Coronary artery (tissue), 2 donors: ENCODE results near the gene FNBP1L.
"Not testable (repeated sequence)": the region's sequence is repeated elsewhere in the genome, so short reads cannot be mapped to it uniquely, and the experiment has no call there.

ENCODE experiments used
- DNase-seq: peaks from one replicate; pipeline ENCODE4 v3.0.0-alpha.2; 2017; ENCODE audit warnings: low spot score
- H3K27ac ChIP-seq, 2 donors: fragments of 200-600 bp; sonication (generic); one replicate each; pipeline ENCODE4 v1.5.1; 2016 to 2019
- H3K4me3 ChIP-seq: fragments of 200-600 bp; sonication (generic); 2 replicates; pipeline ENCODE4 v1.5.1; 2016; ENCODE audit warnings: mild to moderate bottlenecking, moderate library complexity
- TF ChIP-seq, protein P1 (sequence below): fragments of 200-600 bp; sonication (generic); IDR thresholded peaks from one replicate; pipeline ENCODE4 v1.5.1; 2019; ENCODE audit warnings: antibody characterized with exemption

FNBP1L gene

DNA sequence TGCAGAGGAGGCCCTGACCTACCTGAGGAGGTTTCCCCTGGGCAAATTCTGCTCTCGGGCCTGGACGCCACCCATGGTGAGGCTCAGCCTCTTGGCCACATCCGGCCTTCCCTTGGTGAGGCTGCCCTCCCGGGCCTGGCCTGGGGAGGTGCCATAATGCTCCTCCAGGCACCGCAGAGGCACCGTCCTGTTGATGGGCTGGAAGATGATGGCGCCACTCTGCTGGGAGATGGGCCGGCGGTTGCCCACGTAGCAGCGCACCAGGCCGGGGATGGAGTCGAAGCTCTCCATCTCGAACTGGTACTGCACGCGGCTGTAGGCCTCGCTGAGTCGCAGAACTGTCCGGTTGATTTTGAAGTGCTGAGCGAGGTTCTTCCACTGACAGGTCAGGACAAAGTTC is 141.0 kb downstream of the FNBP1L start:
- no peak overlapping the region for H3K4me3 ChIP-seq
- DNase-seq: no peak
- H3K27ac ChIP-seq: no peak overlapping the region
- TF ChIP-seq, protein P1, sequence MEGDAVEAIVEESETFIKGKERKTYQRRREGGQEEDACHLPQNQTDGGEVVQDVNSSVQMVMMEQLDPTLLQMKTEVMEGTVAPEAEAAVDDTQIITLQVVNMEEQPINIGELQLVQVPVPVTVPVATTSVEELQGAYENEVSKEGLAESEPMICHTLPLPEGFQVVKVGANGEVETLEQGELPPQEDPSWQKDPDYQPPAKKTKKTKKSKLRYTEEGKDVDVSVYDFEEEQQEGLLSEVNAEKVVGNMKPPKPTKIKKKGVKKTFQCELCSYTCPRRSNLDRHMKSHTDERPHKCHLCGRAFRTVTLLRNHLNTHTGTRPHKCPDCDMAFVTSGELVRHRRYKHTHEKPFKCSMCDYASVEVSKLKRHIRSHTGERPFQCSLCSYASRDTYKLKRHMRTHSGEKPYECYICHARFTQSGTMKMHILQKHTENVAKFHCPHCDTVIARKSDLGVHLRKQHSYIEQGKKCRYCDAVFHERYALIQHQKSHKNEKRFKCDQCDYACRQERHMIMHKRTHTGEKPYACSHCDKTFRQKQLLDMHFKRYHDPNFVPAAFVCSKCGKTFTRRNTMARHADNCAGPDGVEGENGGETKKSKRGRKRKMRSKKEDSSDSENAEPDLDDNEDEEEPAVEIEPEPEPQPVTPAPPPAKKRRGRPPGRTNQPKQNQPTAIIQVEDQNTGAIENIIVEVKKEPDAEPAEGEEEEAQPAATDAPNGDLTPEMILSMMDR: no peak

DNA sequence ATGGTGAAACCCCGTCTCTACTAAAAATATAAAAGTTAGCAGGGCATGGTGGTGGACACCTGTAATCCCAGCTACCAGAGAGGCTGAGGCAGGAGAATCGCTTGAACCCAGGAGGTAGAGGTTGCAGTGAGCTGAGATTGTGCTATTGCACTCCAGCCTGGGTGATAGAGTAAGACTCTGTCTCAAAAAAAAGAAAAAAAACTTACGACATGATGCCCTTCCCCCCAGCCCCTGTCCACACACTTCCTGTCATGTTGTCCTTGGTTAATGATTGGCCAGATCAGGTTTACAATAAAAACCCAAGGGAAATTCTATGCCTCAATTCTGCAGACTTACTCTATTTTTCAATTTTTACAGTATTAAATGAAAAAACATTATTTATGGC is 143.4 kb downstream of the FNBP1L start:
- DNase-seq, H3K27ac ChIP-seq, H3K4me3 ChIP-seq: not testable (repeated sequence)

DNA sequence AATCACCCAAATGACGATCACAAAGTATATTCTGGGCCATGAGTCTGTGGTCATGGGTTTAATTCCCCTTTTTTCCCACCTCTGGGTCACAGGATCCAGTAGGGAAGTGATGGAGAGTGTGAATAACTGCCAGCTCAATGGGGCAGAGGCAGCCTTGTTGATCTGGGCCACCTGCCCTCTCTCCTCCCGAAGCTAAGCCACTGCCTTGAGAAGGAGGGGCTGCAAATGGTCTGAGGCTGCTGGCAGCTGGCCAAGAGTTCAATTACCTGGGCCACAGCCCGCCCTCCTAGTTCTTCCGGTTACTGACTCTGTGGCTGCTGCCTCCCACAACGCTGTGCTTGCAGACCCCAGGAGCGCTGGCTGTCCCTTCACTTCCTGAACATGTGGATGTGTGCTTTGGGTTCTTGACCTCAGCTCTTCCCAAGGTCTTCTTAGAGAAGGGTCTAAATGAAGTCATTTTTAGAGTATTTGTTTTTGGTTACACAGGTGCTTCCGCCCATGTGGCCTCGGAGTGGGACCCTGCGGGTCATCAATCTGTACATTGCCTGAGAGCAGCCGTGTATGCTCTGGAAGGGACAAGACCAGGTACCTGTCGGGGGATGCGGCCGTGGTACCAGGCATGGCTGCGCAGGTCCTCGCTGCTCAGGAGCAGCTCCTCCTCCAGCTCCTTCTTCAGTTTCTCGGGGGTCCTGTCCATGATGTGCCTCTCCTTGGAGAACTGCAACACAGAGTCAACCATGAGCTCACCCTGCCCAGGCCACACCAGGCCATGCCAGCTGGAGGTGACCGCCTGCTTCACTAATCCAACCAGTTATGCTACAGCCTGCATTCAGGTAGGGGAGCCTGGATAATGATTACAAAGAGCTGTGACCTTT is 144.0 kb downstream of the FNBP1L start:
- Histone ChIP-seq H3K4me3 (no peak overlapping the region), H3K27ac (peak overlapping the region in 1 of 2 donors; percentile 58)
- TF ChIP-seq, protein P1: no peak
- DNase-seq: no peak

DNA sequence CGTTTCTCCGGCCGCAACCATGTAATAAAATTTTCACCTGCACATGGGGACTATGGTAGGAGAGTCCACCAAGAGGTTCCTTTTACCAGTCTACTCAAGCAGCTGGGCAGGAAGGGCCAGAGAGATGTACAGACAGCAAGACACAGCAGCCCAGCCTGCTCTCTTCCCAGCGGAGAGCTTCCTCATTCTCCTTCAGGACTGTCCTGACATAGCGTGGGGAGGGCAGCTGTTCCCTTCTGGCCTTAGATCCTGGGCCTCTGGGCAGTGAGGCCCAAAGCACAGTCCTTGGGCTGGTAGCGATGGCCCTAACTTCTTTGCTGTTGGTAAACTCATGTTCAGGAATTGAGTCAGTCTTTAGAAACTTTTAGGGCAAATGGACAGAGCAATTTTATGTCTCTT is 144.6 kb downstream of the FNBP1L start:
- no peak for DNase-seq
- TF ChIP-seq, protein P1: no peak
- H3K27ac ChIP-seq: peak overlapping the region in 1 of 2 donors; percentile 58
- H3K4me3 ChIP-seq: no peak overlapping the region

DNA sequence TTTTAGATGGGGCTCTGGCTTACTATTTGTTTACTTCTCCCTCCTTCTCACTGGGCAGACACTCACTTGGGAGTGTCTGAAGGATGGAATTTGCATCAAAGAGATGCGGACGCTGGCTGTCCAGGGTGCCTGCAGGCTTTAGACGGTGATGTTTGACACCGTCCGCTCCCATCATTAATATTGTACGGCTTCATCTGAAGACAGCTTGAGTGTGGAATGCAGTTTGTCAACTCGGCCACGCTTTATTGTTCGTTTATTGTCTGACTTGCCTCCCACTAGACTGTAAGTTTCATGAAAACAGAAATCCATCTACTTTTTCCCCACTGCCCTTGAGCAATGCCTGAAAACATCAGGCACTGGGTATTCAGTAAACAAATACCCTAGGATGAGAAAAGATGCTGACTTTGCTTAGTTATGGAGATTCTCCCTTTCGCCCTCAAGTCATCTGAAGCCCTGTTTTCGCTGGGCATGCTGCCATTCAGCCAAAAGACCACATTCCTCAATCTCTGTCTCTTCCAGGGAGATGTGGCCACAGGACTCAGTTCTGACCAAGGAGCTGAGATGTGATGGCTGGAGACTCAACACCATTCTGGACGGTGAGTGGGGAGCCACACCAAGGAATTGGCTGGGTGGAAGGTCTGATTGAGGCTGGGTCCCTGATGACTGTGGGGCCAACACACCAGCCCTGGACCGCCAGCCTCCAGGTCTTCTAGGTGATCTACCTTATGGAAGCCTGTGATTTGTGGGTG is 146.1 kb downstream of the FNBP1L start:
- TF ChIP-seq, protein P1: no peak
- no peak overlapping the region for H3K4me3 ChIP-seq
- H3K27ac ChIP-seq: peak overlapping the region in 1 of 2 donors; percentile 26
- no peak for DNase-seq

DNA sequence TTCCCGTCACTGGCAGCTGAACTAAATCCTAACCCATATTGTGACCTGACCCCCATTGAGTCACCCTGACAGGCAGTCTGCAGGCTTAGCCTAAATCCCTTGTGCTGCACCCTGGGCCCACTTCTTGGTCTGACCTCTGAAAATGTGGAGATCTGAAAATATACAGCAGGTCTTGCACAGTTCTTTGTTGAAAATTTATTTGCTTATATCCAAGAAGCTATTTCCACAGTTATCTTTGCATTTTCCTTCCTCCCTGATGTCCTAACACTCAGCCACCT is 146.6 kb downstream of the FNBP1L start:
- TF ChIP-seq, protein P1: no peak
- H3K4me3 ChIP-seq: no peak overlapping the region
- peak overlapping the region in 1 of 2 donors; percentile 26 for H3K27ac ChIP-seq
- no peak for DNase-seq

DNA sequence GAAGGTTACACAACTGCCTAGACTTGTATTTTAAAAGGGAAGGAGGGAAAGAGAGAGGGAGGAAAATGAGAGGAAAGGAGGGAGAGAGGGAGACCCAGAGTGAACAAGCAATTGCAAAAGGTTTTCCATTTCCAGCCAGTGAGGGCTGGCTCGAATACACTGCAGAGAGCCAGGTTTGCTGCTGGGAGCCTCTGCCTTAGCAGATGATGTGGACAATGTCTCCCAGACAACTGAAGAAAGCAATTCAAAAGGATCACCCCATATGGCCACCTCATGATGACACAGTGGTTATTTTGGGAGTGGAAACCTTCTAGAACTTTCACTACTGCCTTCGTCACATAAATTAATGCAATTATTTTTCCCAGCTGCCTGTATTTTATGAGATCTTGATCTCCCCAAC is 147.3 kb downstream of the FNBP1L start:
- TF ChIP-seq, protein P1: no peak
- no peak for DNase-seq
- no peak overlapping the region for H3K27ac ChIP-seq
- peak overlapping the region; percentile 31 for H3K4me3 ChIP-seq
